ENCODE measurements around the gene USP33. TPM values are rescaled to one million over a fixed set of nuclear protein-coding genes. Genes with fewer than 3 reads are reported as not detected.
"Not testable (repeated sequence)": the region's sequence is repeated elsewhere in the genome, so short reads cannot be mapped to it uniquely, and the experiment has no call there.

The USP33 gene
- total RNA-seq, 1 donor = 90.3 TPM

- H3K4me3 ChIP-seq (ENCODE audit: low read length) = no peak overlapping the region
- H3K4me1 ChIP-seq (ENCODE audit: insufficient read depth, low read length) = peaks cover 35% of the 10 kb centered on the region
- H3K9me3 ChIP-seq (ENCODE audit: low read depth, low read length) = no peaks in the 10 kb centered on the region
- H3K27me3 ChIP-seq (ENCODE audit: insufficient read depth, low read length) = no peaks in the 10 kb centered on the region
These were observed 2.5 kb downstream of the USP33 start for GRCh38 chr1:77757066-77757584.

DNA sequence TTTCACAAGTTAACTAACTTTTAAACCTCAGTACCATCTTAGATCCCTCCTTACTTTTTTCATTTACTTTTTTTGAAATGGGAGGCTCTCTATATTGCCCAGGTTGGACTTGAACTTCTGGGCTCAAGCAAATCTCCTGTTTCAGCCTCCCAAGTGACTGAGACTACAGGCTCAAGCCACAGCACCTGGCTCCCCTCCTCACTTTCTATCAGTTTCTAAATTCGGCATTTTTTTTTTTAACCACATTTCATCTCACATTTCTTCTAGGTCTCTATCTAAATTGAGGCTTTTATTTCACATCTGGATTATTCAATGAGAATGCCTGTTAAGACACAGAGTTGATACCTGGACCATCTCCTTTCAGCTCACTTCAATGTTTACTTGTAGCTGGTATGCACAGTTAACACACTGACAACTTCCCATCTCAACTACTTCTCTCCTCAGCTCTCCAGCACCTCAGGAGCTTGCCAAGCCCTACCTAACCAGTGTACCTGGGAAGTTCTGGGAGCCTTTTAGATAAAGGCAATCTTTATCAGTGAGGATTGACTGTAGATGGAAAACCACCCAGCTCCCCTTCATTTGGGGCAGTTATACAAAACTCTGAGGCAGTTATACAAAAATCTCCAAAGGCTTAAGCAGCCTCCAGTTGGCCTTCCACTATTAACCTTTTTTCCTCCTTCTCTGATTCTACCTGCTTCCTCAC, 3.4 kb downstream of the USP33 start:
- H3K9me3 ChIP-seq (ENCODE audit: low read depth, low read length) = no peaks in the 10 kb centered on the region
- H3K4me3 ChIP-seq (ENCODE audit: low read length) = no peak overlapping the region
- H3K4me1 ChIP-seq (ENCODE audit: insufficient read depth, low read length) = peaks cover 41% of the 10 kb centered on the region
- H3K27me3 ChIP-seq (ENCODE audit: insufficient read depth, low read length) = no peaks in the 10 kb centered on the region

- not testable (repeated sequence) for H3K4me3 ChIP-seq (ENCODE audit: low read length); H3K27me3 ChIP-seq (ENCODE audit: insufficient read depth, low read length); H3K9me3 ChIP-seq (ENCODE audit: low read depth, low read length)
- peaks cover 24% of the 10 kb centered on the region for H3K4me1 ChIP-seq (ENCODE audit: insufficient read depth, low read length)
These were observed 10.2 kb downstream of the USP33 start for GRCh38 chr1:77749489-77749888.

DNA sequence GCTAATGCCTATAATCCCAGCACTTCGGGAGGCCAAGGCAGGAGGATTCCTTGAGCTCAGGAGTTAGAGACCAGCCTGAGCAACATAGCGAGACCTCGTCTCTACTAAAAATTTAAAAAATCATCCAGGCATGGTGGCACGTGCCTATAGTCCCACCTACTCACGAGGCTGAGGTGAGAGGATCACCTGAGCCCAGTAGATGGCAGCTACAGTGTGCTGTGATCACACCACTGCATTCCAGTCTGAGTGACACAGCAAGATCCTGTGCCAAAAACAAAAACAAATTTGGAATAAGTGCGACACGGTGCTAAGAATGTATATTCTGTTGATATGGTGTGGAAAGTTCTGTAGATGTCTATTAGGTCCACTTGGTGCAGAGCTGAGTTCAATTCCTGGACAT, 15.1 kb downstream of the USP33 start:
- Histone ChIP-seq H3K9me3 (ENCODE audit: low read depth, low read length) (no peaks in the 10 kb centered on the region), H3K4me3 (ENCODE audit: low read length) (no peak overlapping the region), H3K27me3 (ENCODE audit: insufficient read depth, low read length) (no peaks in the 10 kb centered on the region), H3K4me1 (ENCODE audit: insufficient read depth, low read length) (peaks cover 10% of the 10 kb centered on the region)

DNA sequence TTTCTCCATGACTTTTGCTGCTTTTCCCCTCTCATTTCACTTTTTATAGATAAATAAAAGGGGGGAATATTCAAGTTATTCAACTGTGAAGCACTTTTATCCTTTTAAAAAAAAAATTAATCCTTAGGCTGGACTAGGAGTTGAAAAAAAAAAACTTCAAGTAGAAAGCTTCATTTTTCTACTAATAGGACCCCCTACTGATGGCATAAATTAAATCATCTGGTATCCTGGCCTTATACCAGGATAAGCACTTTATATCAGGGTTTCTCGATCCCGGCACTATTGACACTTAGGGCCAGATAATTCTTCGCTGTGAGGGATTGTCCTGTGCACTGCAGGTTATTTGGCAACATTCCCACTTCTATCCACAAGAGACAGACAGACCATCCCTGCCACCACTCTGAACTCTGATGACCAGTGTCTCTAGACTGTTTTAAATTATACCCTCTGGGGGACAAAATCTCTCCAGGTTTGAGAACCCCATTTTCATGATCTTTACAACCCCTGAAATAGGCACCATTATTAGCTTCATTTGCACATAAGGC, 17.6 kb downstream of the USP33 start:
- no peaks in the 10 kb centered on the region for H3K9me3 ChIP-seq (ENCODE audit: low read depth, low read length)
- no peaks in the 10 kb centered on the region for H3K27me3 ChIP-seq (ENCODE audit: insufficient read depth, low read length)
- H3K4me1 ChIP-seq (ENCODE audit: insufficient read depth, low read length) = peaks cover under 1% of the 10 kb centered on the region
- no peak overlapping the region for H3K4me3 ChIP-seq (ENCODE audit: low read length)

- Histone ChIP-seq H3K4me1 (ENCODE audit: insufficient read depth, low read length) (no peaks in the 10 kb centered on the region), H3K27me3 (ENCODE audit: insufficient read depth, low read length) (no peaks in the 10 kb centered on the region), H3K4me3 (ENCODE audit: low read length) (no peak overlapping the region), H3K9me3 (ENCODE audit: low read depth, low read length) (no peaks in the 10 kb centered on the region)
These were observed 18.3 kb downstream of the USP33 start for GRCh38 chr1:77741316-77741715.

DNA sequence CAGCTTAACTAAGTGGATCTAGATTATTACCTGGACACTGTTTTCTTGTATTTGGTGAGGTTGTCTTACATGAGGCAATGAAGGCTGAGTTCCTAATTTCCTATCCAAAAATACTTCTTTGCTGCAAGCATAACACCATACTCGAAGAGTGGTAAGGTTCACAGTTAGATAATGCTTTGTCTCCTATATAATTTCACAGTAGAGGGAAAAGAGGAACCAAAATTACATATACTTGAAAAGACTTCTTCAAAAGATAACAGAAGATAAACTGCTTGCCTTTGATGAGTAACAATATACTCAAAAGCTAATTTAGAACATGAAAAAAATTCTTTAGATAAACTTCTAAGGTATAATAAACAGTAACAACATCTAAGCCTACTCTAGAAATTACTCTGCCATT, 20.4 kb downstream of the USP33 start:
- Histone ChIP-seq H3K4me3 (ENCODE audit: low read length) (no peak overlapping the region), H3K9me3 (ENCODE audit: low read depth, low read length) (no peaks in the 10 kb centered on the region), H3K27me3 (ENCODE audit: insufficient read depth, low read length) (no peaks in the 10 kb centered on the region), H3K4me1 (ENCODE audit: insufficient read depth, low read length) (no peaks in the 10 kb centered on the region)

DNA sequence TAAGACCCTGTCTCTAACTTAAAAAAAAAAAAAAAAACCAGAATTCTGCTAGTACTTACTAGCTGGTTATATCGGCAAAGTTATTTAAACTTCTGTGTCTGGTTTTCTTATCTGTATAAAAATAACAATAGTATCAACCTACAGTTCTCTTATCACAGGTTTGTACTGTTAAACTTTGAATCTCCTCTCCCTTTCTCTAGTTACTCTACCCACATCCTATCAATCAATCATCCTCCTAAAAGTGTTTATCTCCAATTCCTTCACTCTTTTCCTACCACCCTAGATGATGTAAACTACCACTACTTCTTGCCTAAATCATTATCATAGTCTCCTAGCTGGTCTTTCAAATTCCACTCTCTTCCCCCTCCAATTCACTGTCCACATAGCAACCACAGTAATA, 27.6 kb downstream of the USP33 start:
- H3K4me3 ChIP-seq (ENCODE audit: low read length) = no peak overlapping the region
- H3K9me3 ChIP-seq (ENCODE audit: low read depth, low read length) = no peaks in the 10 kb centered on the region
- no peaks in the 10 kb centered on the region for H3K27me3 ChIP-seq (ENCODE audit: insufficient read depth, low read length)
- H3K4me1 ChIP-seq (ENCODE audit: insufficient read depth, low read length) = no peaks in the 10 kb centered on the region

DNA sequence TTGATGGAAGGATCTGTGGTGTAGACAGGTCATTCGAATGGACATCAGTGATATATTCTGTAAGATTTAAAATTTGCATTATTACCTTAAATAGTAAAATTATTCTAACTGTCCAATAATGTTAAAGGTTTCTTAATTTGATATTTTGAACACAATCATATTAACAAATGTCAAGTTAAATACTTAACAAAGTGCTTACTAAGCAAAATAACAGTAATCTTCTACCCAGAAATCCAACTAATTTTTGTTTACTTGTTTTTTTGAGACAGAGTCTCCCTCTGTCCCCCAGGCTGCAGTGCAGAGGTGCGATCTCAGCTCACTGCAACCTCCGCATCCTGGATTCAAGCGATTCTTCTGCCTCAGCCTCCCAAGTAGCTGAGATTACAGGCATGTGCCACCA, 33.9 kb downstream of the USP33 start:
- no peaks in the 10 kb centered on the region for H3K27me3 ChIP-seq (ENCODE audit: insufficient read depth, low read length)
- H3K4me1 ChIP-seq (ENCODE audit: insufficient read depth, low read length) = no peaks in the 10 kb centered on the region
- H3K9me3 ChIP-seq (ENCODE audit: low read depth, low read length) = no peaks in the 10 kb centered on the region
- no peak overlapping the region for H3K4me3 ChIP-seq (ENCODE audit: low read length)

DNA sequence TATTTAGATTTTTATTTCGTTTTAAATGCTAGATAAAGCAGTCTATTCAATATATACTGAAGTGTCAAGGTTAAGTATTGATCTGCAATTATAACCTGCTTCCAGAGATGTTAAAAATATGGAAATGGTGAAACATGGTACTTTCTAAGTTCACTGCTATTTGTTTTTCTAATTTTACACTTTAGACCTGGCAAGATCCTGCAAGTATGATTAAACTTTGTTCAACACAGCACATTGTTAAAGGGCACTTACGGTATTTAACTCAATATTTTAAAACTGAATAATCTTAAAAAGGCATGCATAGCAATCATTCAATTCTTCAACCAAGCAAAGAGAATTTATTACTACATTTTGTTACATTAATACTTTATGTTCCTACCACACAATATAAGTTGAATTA, 41.5 kb downstream of the USP33 start:
- H3K27me3 ChIP-seq (ENCODE audit: insufficient read depth, low read length) = no peaks in the 10 kb centered on the region
- no peaks in the 10 kb centered on the region for H3K9me3 ChIP-seq (ENCODE audit: low read depth, low read length)
- H3K4me1 ChIP-seq (ENCODE audit: insufficient read depth, low read length) = no peaks in the 10 kb centered on the region
- H3K4me3 ChIP-seq (ENCODE audit: low read length) = no peak overlapping the region

DNA sequence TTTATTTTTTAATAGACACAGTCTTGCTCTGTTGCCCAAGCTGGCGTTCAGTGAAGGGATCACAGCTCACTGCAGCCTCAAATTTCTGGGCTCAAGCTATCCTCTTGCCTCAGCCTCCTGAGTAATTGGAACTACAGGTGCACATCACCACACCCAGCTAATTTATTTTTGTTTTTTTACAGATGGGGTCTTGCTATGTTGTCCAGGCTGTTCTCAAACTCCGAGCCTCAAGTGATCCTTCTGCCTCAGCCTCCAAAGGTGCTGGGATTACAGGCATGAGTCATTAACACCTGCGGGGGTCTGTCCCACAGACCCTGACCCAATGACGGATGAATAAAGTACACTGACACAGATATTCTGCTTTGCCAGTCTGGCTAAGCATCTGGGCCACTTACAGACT, 43.6 kb downstream of the USP33 start:
- Histone ChIP-seq H3K9me3 (ENCODE audit: low read depth, low read length) (no peaks in the 10 kb centered on the region), H3K4me3 (ENCODE audit: low read length) (no peak overlapping the region), H3K4me1 (ENCODE audit: insufficient read depth, low read length) (no peaks in the 10 kb centered on the region), H3K27me3 (ENCODE audit: insufficient read depth, low read length) (no peaks in the 10 kb centered on the region)

DNA sequence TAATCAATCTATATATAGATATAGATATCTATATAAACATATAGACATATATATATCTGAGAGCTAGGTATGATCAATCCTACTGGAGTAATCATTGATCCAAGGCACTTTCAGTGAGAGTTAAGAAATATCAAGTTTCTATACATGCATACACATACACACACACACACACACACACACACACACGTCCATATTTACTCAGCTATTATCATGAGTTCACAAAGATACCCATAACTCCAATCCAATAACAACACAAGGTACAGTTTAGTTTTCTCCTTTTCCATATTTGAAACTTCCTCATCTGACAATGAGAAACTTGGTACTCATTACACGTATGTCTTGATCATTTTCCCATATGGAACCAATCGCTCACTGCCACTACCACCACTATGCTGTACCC, 49.9 kb downstream of the USP33 start:
- Histone ChIP-seq H3K9me3 (ENCODE audit: low read depth, low read length) (no peaks in the 10 kb centered on the region), H3K4me3 (ENCODE audit: low read length) (no peak overlapping the region), H3K4me1 (ENCODE audit: insufficient read depth, low read length) (no peaks in the 10 kb centered on the region), H3K27me3 (ENCODE audit: insufficient read depth, low read length) (no peaks in the 10 kb centered on the region)

- Histone ChIP-seq H3K27me3 (ENCODE audit: insufficient read depth, low read length) (no peaks in the 10 kb centered on the region), H3K9me3 (ENCODE audit: low read depth, low read length) (no peaks in the 10 kb centered on the region), H3K4me1 (ENCODE audit: insufficient read depth, low read length) (no peaks in the 10 kb centered on the region), H3K4me3 (ENCODE audit: low read length) (no peak overlapping the region)
These were observed 53.3 kb downstream of the USP33 start for GRCh38 chr1:77706321-77706720.

DNA sequence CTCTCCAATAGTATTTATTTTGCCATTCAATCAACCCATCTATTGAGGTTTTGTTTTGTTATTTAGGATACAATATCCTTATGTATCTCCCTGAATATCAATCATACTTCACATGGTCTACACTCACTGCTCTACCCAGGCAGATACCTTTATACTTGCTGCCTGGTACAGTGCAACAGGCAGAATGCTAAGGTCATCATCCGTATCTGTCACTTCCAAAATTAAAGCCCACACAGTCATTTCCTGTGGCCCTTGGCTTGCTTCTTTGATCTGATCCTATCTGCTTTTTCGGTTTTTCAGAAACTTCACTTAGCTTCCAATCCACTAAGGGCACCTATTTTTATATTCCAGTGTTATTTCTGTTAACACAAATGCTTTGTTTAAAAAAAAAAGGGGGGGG, 54.9 kb downstream of the USP33 start:
- no peaks in the 10 kb centered on the region for H3K9me3 ChIP-seq (ENCODE audit: low read depth, low read length)
- H3K4me1 ChIP-seq (ENCODE audit: insufficient read depth, low read length) = no peaks in the 10 kb centered on the region
- H3K4me3 ChIP-seq (ENCODE audit: low read length) = no peak overlapping the region
- no peaks in the 10 kb centered on the region for H3K27me3 ChIP-seq (ENCODE audit: insufficient read depth, low read length)

DNA sequence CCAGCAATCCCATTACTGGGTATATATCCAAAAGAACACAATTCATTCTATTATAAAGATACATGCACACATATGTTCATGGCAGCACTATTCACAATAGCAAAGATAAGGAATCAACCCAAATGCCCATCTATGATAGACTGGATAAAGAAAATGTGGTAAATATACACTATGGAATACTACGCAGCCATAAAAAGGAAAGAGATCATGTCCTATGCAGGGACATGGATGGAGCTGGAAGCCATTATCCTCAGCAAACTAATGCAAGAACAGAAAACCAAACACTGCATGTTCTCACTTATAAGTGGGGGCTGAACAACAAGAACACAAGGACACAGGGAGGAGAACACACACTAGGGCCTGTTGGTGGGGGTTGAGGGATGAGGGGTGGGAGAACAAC, 60.0 kb downstream of the USP33 start:
- H3K9me3 ChIP-seq (ENCODE audit: low read depth, low read length); H3K4me3 ChIP-seq (ENCODE audit: low read length); H3K4me1 ChIP-seq (ENCODE audit: insufficient read depth, low read length); H3K27me3 ChIP-seq (ENCODE audit: insufficient read depth, low read length): not testable (repeated sequence)

DNA sequence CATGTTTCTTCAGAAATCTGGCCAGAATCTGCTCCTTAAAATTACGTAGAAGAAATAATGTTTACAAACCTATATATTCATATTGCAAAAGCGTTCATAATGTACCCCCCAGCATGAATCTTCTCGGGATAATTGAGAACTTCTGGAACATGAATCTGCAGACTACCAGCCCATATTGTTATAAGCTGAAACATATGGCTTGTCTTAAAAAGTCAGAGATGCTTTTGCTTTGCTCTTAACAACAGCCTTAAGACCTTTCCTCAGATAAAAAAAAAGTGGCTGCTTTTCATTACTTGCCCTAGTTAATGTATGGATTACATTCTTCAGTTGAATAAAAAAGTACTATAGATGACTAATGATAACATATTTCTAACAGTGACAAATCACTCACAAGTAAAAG, 62.2 kb downstream of the USP33 start:
- Histone ChIP-seq H3K9me3 (ENCODE audit: low read depth, low read length) (no peaks in the 10 kb centered on the region), H3K4me1 (ENCODE audit: insufficient read depth, low read length) (no peaks in the 10 kb centered on the region), H3K27me3 (ENCODE audit: insufficient read depth, low read length) (no peaks in the 10 kb centered on the region), H3K4me3 (ENCODE audit: low read length) (no peak overlapping the region)

Measured in mononuclear cell (primary cell).